HPDE6-E6E7 (cell line): ENCODE results near the gene RCAN2.
A peak's percentile ranks its signal among the peaks of the same experiment; 100 is the strongest.
"Not testable (repeated sequence)": the region's sequence is repeated elsewhere in the genome, so short reads cannot be mapped to it uniquely, and the experiment has no call there.

Experiments
- DNase-seq: peaks from one replicate; pipeline ENCODE4 v3.0.0; 2011; ENCODE audit warnings: missing footprints; ENCODE audit errors: extremely low spot score

The RCAN2 gene

DNA sequence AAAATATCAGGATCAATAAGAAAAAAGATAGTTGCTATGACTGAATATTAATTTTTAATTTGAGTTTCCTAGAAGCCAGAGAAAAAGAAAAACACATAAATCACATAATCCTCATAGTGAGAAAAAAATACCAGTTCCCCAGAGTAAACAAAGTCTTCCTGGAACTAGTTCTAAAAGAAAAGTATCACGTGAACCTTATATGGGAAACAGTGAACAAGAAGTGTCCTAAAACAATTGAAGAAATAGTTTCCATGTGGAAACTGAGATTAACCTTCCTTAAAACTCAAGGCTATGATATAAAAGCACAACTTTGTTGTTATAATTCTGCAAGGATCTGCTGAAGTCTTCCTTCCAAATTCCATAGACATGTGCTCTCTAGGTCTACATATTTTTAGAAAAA lies 50.6 kb downstream of the RCAN2 start:
- DNase-seq = no peak

DNA sequence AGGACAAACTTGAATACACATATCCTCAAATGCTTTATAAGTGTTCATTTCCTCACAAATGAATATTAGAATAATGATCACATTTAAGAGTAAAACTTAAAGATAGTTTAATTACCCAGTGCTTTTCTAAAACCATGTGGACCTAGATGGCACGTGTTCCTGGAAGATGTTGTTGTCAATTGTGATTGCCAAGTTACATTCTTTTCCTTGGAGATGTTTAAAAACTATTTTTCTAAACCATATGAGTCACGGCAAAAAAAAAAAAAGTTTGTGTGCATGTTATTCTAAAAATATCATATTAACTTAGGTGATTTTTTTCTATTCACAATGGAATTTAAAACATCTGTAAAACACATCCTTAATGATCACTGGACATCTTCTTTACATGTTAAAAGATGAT lies 51.1 kb downstream of the RCAN2 start:
- DNase-seq = no peak

DNA sequence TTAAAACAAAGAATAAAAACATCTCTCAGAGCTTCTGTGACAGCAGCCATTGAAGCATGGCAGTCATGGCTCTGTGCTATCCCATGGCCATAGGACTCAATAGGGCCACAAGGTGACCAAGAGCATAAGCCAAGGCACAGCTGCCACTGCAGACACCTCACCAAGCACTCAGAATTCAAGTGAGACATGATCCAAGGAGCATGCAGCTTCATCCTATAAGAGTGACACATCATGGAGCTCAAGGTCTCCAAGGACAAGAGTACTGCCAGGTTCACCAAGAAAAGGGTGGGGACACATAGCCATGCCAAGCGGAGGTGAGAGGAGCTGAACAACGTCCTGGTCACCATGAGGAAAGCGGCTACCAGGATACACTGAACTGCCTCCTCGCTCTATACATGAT lies 53.0 kb downstream of the RCAN2 start:
- DNase-seq = no peak

DNA sequence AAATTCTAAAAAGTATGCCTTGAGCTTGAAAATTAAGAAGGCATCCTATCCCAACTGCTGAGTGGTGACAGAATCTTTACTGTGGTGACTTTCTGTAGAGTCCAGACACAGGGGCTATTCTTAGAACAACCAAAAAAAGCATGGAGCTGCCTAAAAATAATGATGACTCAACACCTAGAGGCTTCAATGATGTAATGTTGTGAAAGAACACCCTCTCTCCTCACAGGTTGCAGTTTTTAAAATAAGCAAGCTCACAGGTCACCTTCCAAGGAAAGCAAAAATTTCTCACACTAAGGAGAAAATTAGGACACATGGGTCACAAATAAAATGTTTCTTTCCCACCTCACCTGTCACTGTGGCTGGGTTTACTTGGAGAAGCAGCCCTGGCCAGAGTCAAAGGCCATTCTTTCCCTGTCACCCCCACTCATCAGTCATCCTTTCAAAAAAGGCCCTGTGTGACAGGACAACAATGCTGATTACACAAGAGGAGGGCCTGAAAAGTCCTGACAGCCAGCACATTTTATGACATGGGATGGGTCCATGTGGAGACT lies 53.5 kb downstream of the RCAN2 start:
- DNase-seq = no peak

DNA sequence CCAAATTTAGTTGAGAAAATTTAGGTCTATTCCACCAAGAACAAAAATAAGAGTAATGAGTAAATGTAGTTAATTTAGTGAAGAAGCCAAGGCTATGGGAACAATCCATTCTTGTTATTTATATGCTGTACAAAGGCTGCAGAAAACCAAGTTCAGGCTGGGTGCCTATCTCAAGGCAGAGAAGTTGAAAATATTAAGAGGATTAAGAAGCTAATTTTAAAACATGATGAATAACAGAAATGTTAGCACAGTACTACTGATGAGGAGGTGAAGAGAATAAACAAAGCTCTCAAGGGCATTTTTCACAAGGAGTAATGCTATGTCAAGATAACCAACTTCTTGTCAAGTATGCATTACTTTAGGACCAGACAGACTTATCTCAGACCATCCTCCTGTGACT lies 68.6 kb downstream of the RCAN2 start:
- no peak for DNase-seq

DNA sequence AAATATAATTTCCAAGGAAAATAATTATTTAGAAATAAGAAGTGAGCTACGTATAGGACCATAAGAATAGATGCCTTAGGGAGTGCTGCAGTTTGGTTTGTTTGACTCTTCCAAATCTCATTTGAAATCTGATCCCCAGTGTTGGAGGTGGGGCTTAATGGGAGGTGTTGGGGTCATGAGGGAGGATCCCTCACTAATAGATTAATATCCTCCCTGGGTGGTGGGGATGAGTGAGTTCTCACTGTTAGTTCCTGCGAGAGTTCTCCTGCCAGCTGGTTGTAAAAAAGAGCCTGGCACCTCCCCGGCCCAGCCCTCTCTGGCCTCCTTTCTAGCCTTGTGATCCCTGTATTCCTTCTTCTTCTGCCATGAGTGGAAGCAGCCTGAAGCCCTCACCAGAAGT lies 69.3 kb downstream of the RCAN2 start:
- DNase-seq = no peak

DNA sequence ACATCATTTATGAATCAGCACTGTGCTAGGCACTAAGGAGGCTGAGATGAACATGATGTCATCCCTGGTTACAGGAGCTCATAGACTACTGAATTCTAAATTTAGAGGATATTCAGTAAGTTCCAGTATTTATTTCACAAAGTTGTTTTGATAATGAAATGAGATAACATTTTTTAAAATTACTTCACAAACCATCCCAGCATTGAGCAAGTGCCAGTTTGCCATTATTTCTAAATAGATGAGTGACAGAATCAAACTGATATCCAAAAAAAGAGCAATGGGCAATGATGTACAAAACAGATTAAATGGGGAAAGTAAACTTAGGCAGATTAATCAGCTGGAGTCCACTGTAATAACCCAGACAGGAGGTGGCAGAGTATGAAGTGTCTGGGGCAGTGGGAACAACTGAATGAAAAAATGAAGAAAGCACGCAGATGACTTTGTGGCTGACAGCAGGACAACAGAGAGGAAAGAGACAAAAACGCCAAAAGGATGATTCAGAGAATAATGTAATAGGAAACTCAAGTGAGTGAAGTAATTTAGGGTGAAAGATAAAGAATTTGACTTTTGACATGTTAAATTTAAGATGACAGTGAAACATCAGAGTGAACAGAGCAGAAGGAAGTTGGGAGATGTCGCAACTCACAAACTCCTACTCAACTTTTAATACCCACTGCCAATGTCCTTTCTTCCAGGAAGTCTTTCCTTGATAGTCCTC lies 70.2 kb downstream of the RCAN2 start:
- no peak for DNase-seq

DNA sequence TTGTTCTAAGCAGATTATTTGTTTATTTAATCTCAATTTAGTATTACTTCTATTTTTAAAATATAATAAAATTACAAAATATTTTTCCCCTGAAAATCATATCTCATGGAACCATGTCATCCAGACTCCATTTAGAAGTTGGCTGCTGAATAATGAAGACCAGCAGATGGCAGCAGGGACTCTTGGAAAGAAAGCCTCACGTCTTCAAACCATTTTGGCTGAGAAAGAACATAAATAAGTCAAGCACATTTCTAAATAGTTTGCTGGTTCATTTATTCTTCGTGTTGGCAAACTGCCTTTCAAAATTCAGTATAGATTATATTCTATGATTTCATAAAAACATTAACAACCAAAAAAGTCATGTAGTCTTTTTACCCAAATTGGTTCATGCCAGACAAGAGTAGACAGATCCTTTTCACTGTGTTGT lies 71.7 kb downstream of the RCAN2 start:
- peak; percentile 28 for DNase-seq

DNA sequence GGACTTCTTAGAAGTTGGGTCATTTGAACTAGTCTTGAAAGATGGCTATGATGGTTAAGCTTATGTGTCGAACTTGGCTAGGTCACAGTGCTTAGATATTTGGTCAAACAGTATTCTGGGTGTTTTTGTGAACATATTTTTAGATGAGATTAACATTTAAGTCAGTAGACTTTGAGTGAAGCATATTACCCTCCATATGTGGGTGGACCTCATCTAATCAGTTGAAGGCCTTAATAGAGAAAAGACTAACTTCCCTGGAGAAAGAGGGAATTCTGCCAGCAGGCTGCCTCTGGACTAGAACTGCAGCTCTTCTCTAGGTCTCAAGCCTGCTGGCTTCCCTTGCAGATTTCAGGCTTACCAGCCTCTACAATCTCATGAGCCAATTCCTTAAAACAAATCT lies 76.9 kb downstream of the RCAN2 start:
- DNase-seq = no peak

DNA sequence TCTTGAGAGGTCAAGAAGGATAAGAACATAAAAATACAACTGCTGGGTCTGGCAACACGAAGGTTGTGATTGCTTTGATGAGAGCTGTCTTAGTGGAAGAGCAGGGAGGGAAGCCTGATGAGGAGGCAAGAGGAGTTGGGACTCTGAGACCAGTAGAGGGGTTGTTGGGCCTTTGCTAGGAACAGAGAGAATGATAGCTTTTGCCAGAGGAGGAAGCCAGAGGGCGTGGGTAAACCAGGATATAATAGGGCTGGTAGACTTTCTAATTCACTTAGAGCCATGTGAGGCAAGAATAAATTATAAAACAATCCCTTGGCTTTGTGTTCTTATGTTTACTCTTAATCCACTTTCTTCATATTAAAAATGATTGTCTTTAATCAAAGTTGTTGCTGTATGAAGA lies 78.6 kb downstream of the RCAN2 start:
- no peak for DNase-seq

DNA sequence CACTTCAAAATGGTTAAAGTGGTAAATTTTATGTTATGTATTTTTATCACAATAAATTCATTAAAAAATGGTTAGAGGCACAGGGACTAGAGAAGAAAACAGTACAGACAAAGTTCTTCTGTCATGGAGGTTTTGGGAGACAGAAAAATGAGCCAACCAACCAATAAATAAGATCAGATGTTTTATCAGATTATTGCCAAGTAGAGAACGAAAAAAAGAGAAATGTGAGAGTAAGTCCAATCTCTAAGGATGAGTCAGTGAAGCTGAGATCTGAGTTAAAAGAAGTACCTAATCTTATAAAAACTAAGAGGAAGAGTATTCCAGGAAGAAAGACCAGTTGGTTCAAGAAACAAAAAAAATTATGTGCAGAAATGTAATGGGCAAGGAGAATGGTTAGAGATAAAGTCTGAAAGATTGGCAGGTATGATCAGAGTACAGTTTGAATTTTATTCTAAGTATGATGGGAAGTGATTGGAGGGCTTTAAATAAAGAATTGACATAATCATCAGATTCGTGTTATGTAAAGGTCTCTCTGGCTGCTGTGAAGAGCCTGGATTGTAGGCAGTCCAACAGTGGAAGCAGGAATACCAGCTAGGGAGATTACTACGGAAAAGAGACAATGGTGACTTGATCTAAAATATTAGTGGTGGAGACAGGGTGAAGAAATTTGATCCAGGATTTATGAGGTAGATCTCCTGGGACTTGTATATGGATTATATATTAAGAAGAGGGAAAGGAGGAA lies 79.6 kb downstream of the RCAN2 start:
- no peak for DNase-seq

DNA sequence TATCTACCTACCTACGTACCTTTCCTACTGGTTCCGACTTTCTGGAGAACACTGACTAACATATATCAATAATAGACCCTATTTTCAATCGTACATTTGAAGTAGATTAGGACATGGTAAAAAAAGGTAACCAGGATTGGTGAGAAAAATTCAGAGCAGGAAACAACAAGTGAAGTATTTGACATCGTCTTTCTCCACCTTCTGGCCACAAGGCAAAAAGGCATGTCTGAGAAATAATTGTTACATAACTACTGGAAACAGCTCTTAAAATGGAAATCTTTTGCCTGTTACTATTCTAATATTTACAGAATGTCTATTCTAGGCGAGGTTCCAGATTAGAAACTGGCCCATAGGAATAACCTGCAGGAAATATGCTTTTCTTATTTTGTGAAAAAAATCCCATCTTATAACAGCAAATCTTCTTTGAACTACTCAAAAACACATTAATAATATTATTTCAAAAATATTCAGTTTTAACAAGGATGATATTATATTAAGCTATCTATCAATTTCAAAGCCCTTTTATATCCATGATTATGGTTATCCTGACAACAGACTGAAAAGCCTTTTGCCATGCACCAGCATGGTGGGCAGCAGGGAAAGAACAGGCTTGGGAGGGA lies 80.8 kb downstream of the RCAN2 start:
- peak; percentile 14 for DNase-seq

DNA sequence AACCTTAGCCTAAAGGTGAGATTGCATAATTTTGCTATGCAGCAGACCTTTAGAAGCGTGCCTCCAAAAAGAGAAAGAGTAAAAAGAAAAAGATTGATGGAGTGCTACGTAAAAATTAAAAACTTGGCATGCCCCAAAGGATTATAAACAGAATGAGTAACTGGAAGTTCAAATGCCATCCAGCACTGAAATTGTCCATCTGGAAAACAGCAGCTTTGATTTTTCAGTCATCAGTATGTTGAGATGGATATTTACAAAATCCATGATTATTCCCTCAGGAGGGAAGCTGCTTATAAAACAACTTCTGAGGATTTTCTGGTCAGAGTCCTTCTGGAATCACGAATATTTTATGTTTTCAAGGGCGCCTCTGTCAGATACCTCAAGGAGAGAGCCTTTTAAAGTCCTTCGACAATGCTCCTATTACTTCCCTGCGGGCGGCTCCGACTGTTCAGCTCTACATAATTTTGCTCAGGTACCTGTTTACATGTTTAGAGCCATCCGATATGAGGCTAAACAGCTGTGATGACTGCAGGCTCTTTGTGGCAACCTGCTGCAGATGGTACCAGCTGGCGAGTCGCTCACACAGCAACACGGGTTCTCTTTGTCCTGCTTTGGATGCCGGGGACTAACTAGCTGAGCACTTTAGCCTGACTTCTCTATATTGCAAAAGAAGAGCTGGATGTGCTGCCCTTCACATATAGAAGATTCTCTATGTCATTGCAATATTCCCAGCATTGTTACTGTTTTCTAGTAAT lies 83.3 kb downstream of the RCAN2 start:
- DNase-seq = no peak

DNA sequence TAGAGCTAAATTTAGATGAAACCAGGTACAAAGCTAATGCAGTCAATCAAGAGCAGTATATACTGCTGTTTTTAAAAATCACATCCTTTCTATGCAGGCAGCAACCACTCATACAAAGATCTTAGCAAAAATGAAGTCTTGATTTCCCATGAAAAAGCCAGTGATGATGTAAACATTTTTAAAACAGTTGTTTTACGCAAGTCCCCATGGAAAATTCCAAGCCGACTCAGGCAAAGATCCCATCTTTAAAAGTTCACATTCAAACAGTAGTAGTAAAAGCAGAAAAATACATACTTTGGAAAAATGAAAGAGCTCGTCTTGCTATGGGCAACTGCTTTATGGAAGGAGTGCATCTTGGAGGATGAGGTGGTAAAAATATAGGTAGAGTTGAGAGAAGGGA lies 84.0 kb downstream of the RCAN2 start:
- DNase-seq = no peak

DNA sequence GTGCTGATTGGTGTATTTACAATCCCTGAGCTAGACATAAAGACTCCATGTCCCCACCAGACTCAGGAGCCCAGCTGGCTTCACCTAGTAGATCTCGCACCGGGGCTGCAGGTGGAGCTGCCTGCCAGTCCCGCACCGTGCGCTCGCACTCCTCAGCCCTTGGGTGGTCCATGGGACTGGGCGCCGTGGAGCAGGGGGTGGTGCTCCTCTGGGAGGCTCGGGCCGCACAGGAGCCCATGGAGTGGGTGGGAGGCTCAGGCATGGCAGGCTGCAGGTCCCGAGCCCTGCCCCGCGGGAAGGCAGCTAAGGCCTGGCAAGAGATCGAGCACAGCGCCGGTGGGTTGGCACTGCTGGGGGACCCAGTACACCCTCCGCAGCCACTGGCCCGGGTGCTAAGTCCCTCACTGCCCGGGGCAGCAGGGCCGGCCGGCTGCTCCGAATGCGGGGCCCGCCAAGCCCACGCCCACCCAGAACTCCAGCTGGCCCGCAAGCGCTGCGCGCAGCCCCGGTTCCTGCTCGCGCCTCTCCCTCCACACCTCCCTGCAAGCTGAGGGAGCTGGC lies 85.5 kb downstream of the RCAN2 start:
- DNase-seq = not testable (repeated sequence)

DNA sequence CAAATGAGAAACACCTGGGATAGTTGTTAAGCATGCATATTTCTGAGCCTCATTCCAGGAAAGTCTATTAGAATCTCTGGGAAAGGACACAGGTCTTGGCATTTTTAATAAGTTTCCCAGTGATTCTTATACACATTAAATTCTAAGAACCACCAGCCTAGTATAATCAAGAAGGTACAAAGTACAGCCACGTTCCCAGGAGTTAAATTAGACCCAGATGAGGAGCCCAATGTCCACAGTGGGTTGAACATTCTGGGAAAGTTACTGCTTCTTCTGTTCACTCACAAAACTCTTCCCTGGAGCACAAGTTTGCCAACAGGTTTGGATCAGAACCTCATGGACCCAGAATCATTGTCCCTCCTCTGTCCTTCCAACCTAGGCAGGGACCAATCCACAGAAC lies 90.4 kb downstream of the RCAN2 start:
- no peak for DNase-seq

DNA sequence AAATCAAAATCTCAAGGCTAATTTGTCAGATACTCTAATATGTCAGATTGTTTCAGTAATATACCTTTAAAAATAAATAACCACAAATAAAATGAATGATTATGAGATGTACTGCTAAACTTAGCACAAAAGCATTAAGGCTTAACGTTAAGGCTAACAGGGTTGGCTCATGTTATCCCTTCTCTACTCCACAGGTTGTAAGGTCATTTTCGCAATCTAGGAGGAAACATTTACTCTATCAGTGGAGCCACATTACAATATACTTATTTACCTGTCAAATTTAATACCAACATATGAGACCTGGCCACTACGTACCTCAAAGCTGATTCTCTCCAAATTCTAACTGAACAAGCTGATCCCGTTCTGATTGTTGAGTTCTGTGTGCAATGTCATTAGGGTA lies 95.7 kb downstream of the RCAN2 start:
- no peak for DNase-seq

DNA sequence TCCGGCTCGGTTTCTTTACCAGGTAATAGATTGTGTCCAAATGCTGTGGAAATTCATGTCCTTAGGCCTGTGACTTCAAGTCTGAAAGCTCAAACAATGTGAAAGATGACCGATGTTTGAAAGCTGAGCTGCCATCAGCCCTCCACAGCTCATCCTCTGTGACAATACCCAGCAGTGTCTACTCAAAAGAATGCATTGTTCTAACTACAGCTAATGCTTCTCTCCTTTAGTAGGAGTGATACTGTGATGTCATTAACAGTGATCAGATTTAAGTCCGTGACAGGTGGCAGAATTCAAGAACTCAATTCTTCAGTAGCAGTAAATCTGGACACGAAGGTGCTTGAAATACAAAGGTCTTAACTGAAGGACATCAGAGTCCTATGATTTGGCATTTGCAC lies 97.3 kb downstream of the RCAN2 start:
- DNase-seq = no peak

DNA sequence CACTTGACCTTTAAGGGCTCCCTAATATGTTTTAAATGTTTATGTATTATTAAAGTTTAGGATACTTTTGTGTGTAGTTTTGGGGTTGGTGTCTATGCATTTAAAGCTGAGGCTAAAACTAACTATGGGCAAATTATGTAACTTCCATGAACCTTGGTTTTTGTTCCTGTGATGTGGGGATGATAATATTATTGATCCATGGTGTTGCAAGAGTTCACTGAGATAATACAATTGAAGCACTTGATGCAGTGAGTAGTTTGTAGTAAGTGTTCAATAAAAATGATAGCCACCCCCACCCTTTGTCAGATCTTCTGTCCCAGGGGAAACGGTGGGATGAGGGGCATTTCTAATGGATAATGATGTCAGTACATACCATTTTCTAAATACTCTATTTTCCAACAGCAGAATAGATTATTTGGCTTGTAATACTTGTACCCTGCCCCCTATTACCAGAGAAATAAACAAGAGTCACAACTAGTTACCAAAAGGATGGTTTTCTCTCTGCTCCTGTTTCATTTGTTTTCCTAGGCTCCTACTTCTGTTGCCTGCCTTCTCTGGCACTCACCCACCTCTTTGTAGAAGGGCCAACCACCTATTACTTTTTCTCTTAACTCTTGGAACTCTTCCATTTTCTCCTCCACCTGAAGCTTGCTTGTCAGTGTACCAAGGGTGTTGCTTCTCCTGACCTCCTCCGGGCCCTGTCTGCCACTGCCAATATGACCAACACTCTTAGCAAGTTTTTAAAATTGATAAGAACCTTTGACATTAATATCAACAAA lies 97.9 kb downstream of the RCAN2 start:
- no peak for DNase-seq

DNA sequence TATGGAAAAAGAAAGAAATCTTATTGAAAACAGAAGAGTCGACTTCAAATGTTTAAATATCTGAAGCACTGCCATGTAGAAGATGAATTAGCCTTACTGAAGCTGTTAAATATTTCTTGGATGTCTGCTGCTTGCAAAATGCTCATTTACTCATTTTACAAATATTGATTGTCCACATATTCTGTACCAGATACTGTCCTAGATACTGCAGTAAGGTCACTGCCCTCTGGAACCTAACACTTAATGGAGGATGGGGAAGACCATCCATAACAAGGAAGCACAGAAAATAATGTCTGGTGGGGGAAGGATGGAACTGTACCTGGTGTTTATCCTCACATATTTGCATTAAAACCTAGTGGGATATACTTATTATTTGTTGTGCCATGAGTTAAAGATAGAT lies 99.0 kb downstream of the RCAN2 start:
- no peak for DNase-seq
